Heart right ventricle (tissue), 16 donors: ENCODE measurements around the gene NAV3. TPM values are rescaled to one million over a fixed set of nuclear protein-coding genes. Genes with fewer than 3 reads are reported as not detected.

Experiments
- ATAC-seq, 8 donors: fragments of 200-7000 bp; cut with Tn5 transposase; one replicate each; pipeline ENCODE4 v1.9.1; 2020; ENCODE audit warnings: mild to moderate bottlenecking in 8 of 8, moderate library complexity in 8 of 8, moderate number of reproducible peaks in 1 of 8
- DNase-seq, 2 donors: peaks; one replicate each; pipeline ENCODE4 v3.0.0-alpha.2; 2020
- H3K27ac ChIP-seq, 10 donors: fragments of 200-600 bp; sonication (generic) in 2 of 10; one replicate each; pipeline versions ENCODE4 v1.5.0 to v1.8.0; 2020 to 2022; ENCODE audit warnings: mild to moderate bottlenecking in 3 of 10
- H3K27me3 ChIP-seq, 7 donors: fragments of 200-600 bp; one replicate each; pipeline ENCODE4 v1.8.0; 2021 to 2022; ENCODE audit warnings: mild to moderate bottlenecking in 2 of 7
- H3K36me3 ChIP-seq, 9 donors: fragments of 200-600 bp; sonication (generic) in 1 of 9; one replicate each; pipeline versions ENCODE4 v1.5.0 to v1.8.0; 2020 to 2022; ENCODE audit warnings: mild to moderate bottlenecking in 2 of 9
- H3K4me1 ChIP-seq, 9 donors: fragments of 200-600 bp; sonication (generic) in 1 of 9; one replicate each; pipeline versions ENCODE4 v1.5.0 to v1.8.0; 2020 to 2022; ENCODE audit warnings: mild to moderate bottlenecking in 4 of 9
- H3K4me3 ChIP-seq, 10 donors: fragments of 200-600 bp; sonication (generic) in 2 of 10; one replicate each; pipeline versions ENCODE4 v1.5.0 to v1.8.0; 2020 to 2022; ENCODE audit warnings: mild to moderate bottlenecking in 7 of 10, moderate library complexity in 2 of 10
- H3K9me3 ChIP-seq, 11 donors: fragments of 200-600 bp in 10 of 11; sonication (generic) in 2 of 11; one replicate each; pipeline versions ENCODE4 v1.5.0 to v1.8.0; 2013 to 2022; ENCODE audit warnings: mild to moderate bottlenecking in 2 of 11, control low read depth in 1 of 11, moderate library complexity in 1 of 11
- CTCF ChIP-seq, 9 donors: fragments of 200-600 bp; sonication (generic) in 2 of 9; IDR thresholded peaks; one replicate each; pipeline versions ENCODE4 v1.5.0 to v1.8.0; 2021 to 2022; ENCODE audit warnings: antibody characterized with exemption in 9 of 9, mild to moderate bottlenecking in 5 of 9, moderate library complexity in 1 of 9
- WGBS, 2 donors: extraction: QIAGEN DNeasy Blood & Tissue Kit; methylation state at CpG; one replicate each; pipeline ENCODE4 v1.1.7; 2013; ENCODE audit warnings: inconsistent platforms in 1 of 2; 5-methylcytosine and 5-hydroxymethylcytosine counted together
- intact Hi-C, 10 donors: fragments of 100-400 bp; cut with DNase I; formaldehyde crosslinking; loops; one replicate each; pipeline versions ENCODE4 v1.11.1 to v1.14.2; 2022
- polyA plus RNA-seq, 2 donors: library from polyadenylated mRNA; stranded (reverse); fragments of 200-250 nt; gene quantifications; one replicate each; pipeline ENCODE4 v1.2.3, GENCODE V29; 2013
- total RNA-seq, 10 donors: library from RNA; stranded (reverse); fragmentation: NEBNext Ultra II Directional in 3 of 10; extraction: Animal tissue kit (Norgen Biotek cat#: 25700) in 3 of 10; gene quantifications; one replicate each; pipeline versions ENCODE4 v1.2.1 to v1.2.4, GENCODE V29; 2021 to 2023
- donor health status: Arrhythmogenic right ventricular cardiomyopathy.
- donor health status: ischemic (EF 13 %, LVEDD 7.1; RV severe dilation, severe dysfunction).
- donor health status: healthy with polysubstance abuse.
- donor health status: DM: no; HTN: yes; CAD: no.
- donor health status: DM: no; HTN: no; CAD: no.
- donor health status: ischemic (EF 25% LVEDD 6.9; RV normal size, moderate dysfunction).
- donor health status: ischemic (EF 25% LVEDD 5.7; RV mildly dilated, moderate dysfunction).
- donor health status: healthy.
- donor health status: DM: yes; HTN: yes; CAD: no.
- donor health status: Ischemic cardiomyopathy.
- donor health status: ischemic (EF 35%, LVEDD 5.7; RV mildly dilated, moderate dysfunction).
- donor health status: nonischemic (EF 11% LVEDD 7.7; RV severe dilation, severe dysfunction).
- donor health status: DM: yes; HTN: yes; CAD: no.
- donor health status: PGD.
- donor health status: ischemic (EF 29% LVEDD 5.4; RV normal size, mild dysfunction).
- donor health status: nonischemic (EF 23%, LVEDD 6.1; RV moderate dilation, normal function).

The NAV3 gene
- total and polyA plus RNA-seq, 12 donors, result 0.91 to 7.6 (median 4.6) TPM

GRCh38 chr12:77800501-77800900 is 30.2 kb upstream of the NAV3 start:
- no peaks in the 10 kb centered on the region for H3K36me3 ChIP-seq
- intact Hi-C loops, result no loop called here
- 94 to 95% methylated on average over 2 of the region's 2 CpGs for WGBS, 2 donors
- ATAC-seq, result no peak
- peaks cover 0 to 20% (median 8%) of the 10 kb centered on the region in 11 donors for H3K9me3 ChIP-seq
- H3K4me3 ChIP-seq, result no peak overlapping the region
- no peaks in the 10 kb centered on the region for H3K4me1 ChIP-seq
- H3K27ac ChIP-seq, result no peak overlapping the region
- DNase-seq, result no peak
- no peak for TF ChIP-seq CTCF (IDR thresholded peaks at IDR 0.05)
- H3K27me3 ChIP-seq, result no peaks in the 10 kb centered on the region

DNA sequence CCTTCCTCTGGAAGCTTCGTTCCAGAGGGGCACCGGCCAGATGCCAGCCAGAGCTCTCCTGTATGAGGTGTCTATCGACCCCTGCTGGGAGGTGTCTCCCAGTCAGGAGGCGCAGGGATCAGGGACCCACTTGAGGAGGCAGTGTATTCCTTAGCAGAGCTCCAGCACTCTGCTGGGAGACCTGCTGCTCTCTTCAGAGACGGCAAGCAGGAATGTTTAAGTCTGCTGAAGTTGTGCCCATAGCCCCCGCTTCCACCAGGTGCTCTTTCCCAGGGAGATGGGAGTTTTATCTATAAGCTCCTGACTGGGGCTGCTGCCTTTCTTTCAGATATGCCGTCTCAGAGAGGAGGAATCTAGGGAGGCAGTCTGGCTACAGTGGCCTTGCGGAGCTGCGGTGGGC is 22.2 kb upstream of the NAV3 start:
- Histone ChIP-seq H3K27me3 (no peaks in the 10 kb centered on the region), H3K27ac (no peak overlapping the region), H3K9me3 (peaks cover 0 to 25% (median 9%) of the 10 kb centered on the region in 11 donors), H3K36me3 (no peaks in the 10 kb centered on the region), H3K4me3 (no peak overlapping the region), H3K4me1 (no peaks in the 10 kb centered on the region)
- TF ChIP-seq CTCF (IDR thresholded peaks at IDR 0.05), result no peak
- WGBS, 2 donors, result 76 to 81% methylated on average over 9 of the region's 9 CpGs
- ATAC-seq (no peak), DNase-seq (no peak)
- intact Hi-C loops, result no loop called here

GRCh38 chr12:77813558-77813957 is 17.1 kb upstream of the NAV3 start:
- ATAC-seq (no peak), DNase-seq (no peak)
- WGBS, 2 donors, result 89 to 97% methylated on average over 2 of the region's 2 CpGs
- H3K4me1 ChIP-seq, result peaks cover 0 to 16% (median 0%) of the 10 kb centered on the region in 9 donors
- intact Hi-C loops, result no loop called here
- TF ChIP-seq CTCF (IDR thresholded peaks at IDR 0.05), result no peak
- no peaks in the 10 kb centered on the region for H3K9me3 ChIP-seq
- H3K36me3 ChIP-seq, result no peaks in the 10 kb centered on the region
- no peak overlapping the region for H3K27ac ChIP-seq
- no peak overlapping the region for H3K4me3 ChIP-seq
- H3K27me3 ChIP-seq, result no peaks in the 10 kb centered on the region

DNA sequence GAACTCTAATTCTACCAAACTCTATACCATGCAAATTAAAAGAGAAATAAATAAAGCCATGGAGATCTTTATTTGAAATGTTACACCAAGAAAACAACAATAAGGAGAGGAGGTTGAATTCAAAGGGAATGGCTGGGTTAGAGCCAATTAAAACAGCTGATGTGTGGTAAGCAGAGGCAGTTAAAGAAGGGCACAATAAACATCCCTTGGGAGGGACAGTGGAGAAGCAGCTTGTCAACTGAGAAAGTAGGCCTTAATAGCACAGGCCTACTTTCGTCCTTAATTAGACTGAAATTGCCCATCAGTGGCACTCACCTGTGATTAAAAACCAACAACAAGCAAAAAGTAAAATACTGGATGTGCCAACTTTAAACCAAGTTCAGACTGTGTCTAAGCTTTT is 16.3 kb upstream of the NAV3 start:
- H3K27me3 ChIP-seq, result no peaks in the 10 kb centered on the region
- intact Hi-C loops, result no loop called here
- TF ChIP-seq CTCF (IDR thresholded peaks at IDR 0.05), result no peak
- no peak for ATAC-seq
- no peaks in the 10 kb centered on the region for H3K36me3 ChIP-seq
- H3K9me3 ChIP-seq, result no peaks in the 10 kb centered on the region
- 92 to 93% methylated on average over 1 of the region's 1 CpG for WGBS, 2 donors
- H3K4me1 ChIP-seq, result peaks cover 0 to 16% (median 0%) of the 10 kb centered on the region in 9 donors
- no peak overlapping the region for H3K27ac ChIP-seq
- DNase-seq, result no peak
- no peak overlapping the region for H3K4me3 ChIP-seq

- H3K4me3 ChIP-seq, result no peak overlapping the region
- no peak overlapping the region for H3K27ac ChIP-seq
- no peaks in the 10 kb centered on the region for H3K9me3 ChIP-seq
- peaks cover 0 to 16% (median 0%) of the 10 kb centered on the region in 9 donors for H3K4me1 ChIP-seq
- ATAC-seq (no peak), DNase-seq (no peak)
- no peak for TF ChIP-seq CTCF (IDR thresholded peaks at IDR 0.05)
- intact Hi-C loops, result no loop called here
- no peaks in the 10 kb centered on the region for H3K36me3 ChIP-seq
- no peaks in the 10 kb centered on the region for H3K27me3 ChIP-seq
Measured at GRCh38 chr12:77816196-77816595, 14.5 kb upstream of the NAV3 start.
